Embryonic facial prominence (tissue), 1 donor: ENCODE data around the gene PCDHGB7.
"Not testable (repeated sequence)": the region's sequence is repeated elsewhere in the genome, so short reads cannot be mapped to it uniquely, and the experiment has no call there.

ENCODE experiments used
- DNase-seq: peaks from one replicate; pipeline ENCODE4 v3.0.0-alpha.2; 2016; ENCODE audit errors: extremely low spot score

The PCDHGB7 gene

DNA sequence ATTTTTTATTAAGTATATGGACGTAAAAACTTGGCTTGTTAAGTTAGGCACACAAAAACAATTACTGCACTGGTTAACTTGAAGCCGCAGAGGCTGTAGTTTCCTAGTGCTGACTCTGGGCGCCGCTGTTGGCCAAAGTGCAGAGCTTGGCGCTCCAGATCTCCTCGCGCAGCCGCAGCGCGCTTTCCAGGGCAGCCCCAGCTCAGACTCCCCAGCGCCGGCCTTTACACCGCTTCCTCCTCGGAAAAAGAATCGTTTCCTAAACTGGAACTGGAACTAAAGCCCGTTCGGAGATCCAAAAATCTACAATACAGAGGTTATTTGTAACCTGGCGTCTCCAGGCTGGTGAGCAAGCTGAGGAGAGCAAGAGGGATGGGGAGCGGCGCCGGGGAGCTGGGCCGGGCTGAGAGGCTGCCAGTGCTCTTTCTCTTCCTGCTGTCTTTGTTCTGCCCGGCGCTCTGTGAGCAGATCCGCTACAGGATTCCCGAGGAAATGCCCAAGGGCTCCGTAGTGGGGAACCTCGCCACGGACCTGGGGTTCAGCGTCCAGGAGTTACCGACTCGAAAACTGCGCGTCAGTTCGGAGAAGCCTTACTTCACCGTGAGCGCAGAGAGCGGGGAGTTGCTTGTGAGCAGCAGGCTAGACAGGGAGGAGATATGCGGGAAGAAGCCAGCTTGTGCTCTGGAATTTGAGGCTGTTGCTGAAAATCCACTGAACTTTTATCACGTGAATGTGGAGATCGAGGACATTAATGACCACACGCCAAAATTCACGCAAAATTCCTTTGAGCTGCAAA lies 19.5 kb upstream of the PCDHGB7 start, which contains the start of gene PCDHGB5:
PCDHGB5 (plus strand) TSS at position 192 of the 796 bp plus-strand sequence; CDS start at position 373, 181 bp downstream.
- not testable (repeated sequence) for DNase-seq

DNA sequence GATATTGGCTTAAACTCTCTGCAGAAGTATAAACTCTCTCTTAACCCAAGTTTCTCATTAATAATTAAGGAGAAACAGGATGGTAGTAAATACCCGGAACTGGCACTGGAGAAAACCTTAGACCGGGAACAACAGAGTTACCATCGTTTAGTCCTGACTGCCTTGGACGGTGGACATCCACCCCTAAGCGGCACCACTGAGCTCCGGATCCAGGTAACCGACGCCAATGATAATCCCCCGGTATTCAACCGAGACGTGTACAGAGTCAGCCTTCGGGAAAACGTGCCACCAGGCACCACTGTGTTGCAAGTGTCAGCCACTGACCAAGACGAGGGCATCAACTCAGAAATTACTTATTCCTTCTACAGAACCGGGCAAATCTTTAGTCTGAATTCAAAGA lies 18.9 kb upstream of the PCDHGB7 start:
- DNase-seq, result no peak

DNA sequence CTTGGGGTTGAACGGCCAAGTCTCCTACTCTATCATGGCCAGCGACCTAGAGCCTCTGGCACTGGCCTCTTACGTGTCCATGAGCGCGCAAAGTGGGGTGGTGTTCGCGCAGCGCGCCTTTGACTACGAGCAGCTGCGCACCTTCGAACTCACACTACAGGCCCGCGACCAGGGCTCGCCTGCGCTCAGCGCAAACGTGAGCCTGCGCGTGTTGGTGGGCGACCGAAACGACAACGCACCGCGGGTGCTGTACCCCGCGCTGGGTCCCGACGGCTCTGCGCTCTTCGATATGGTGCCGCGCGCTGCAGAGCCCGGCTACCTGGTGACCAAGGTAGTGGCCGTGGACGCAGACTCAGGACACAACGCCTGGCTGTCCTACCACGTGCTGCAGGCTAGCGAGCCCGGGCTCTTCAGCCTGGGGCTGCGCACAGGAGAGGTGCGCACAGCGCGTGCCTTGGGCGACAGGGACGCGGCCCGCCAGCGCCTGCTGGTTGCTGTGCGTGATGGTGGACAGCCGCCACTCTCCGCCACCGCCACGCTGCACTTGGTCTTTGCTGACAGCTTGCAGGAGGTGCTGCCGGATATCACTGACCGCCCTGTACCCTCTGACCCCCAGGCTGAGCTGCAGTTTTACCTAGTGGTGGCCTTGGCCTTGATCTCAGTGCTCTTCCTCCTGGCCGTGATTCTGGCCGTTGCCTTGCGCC lies 17.8 kb upstream of the PCDHGB7 start:
- DNase-seq, result no peak

DNA sequence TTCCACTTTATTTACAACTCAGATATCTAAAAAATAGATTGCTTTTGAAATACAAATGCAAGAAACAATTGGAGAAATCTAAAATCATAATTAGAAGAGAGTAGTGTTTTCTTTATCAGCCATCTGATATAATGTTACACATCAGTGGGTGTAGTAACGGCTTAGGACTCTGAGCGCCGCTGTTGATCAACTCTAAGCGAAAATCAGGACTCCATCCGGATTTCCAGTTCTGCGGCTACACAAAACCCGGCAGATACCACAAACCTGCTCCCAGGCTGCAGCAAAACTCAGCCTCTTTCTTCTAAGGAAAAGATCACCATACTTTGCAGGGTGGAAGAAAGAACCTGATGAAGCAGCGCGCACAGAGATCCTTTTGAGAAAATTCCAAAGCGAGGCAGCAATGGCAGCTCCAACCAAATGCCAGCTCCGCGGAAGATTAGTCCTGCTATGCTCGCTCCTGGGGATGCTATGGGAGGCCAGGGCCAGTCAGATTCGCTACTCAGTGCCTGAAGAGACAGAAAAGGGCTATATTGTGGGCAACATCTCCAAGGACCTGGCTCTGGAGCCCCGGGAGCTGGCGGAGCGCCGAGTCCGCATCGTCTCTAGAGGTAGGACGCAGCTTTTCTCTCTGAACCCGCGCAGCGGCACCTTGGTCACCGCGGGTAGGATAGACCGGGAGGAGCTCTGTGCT lies 14.8 kb upstream of the PCDHGB7 start, which contains the start of gene PCDHGA9:
PCDHGA9 (plus strand) TSS at position 226 of the 691 bp plus-strand sequence; CDS start at position 401, 175 bp downstream.
- DNase-seq, result no peak

DNA sequence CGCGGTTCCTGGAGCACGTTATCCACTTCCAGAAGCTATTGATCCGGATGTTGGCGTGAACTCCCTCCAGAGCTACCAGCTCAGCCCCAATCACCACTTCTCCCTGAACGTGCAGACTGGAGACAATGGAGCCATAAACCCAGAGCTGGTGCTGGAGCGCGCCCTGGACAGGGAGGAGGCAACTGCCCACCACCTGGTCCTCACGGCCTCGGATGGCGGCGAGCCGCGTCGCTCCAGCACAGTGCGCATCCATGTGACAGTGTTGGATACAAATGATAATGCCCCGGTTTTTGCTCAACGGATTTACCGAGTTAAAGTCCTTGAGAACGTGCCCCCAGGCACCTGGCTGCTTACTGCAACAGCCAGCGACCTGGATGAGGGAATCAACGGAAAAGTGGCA lies 14.1 kb upstream of the PCDHGB7 start:
- DNase-seq, result no peak

DNA sequence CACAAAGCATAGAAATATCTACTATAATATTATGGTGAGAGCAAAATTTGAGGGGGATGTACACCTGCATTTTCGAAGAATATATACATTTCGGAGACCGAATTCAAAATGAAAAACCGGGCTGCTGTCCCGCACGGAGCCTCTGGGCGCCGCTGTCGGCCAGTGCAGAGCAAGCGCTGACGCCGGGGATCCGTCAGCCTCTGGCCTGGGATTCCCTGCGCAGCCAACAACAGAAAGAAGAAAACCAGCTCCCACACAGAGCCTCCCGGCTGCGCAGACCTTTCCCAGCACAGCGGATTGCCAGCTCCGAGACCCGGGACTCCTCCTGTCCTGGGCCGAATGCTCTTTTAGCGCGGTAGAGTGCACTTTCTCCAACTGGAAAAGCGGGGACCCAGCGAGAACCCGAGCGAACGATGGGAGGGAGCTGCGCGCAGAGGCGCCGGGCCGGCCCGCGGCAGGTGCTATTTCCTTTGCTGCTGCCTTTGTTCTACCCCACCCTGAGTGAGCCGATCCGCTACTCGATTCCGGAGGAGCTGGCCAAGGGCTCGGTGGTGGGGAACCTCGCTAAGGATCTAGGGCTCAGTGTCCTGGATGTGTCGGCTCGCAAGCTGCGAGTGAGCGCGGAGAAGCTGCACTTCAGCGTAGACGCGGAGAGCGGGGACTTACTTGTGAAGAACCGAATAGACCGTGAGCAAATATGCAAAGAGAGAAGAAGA lies 9.5 kb upstream of the PCDHGB7 start, which contains the start of gene PCDHGB6:
PCDHGB6 (plus strand) TSS at position 232 of the 716 bp plus-strand sequence; CDS start at position 414, 182 bp downstream.
- not testable (repeated sequence) for DNase-seq

DNA sequence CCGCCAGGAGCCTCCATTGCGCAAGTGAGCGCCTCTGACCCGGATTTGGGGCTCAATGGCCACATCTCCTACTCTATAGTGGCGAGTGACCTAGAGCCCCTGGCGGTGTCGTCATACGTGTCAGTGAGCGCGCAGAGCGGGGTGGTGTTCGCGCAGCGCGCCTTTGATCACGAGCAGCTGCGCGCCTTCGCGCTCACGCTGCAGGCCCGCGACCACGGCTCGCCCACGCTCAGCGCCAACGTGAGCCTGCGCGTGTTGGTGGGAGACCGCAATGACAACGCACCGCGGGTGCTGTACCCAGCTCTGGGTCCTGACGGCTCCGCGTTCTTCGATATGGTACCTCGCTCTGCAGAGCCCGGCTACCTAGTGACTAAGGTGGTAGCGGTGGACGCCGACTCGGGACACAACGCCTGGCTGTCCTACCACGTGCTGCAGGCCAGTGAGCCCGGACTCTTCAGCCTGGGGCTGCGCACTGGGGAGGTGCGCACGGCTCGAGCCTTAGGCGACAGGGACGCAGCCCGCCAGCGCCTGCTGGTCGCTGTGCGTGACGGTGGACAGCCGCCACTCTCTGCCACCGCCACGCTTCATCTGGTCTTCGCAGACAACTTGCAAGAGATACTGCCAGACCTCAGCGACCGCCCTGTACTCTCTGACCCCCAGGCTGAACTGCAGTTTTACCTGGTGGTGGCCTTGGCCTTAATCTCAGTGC lies 7.7 kb upstream of the PCDHGB7 start:
- DNase-seq, result no peak

DNA sequence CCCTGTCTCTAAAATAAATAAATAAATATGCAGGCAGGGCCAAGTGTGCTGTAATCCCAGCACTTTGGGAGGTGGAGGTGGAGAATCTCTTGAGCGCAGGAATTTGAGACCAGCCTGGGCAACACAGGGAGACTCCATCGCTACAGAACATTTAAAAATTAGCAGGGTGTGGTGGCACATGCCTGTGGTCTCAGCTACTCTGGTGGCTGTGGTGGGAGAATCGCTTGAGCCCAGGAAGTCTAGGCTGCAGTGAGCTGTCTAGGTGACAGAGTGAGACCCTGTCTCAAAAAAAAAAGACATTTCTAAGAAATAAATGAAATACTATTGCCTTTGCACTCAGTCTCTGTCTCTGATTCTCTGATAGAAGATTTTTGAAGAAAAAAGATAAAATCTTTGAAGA lies 5.9 kb upstream of the PCDHGB7 start:
- no peak for DNase-seq

DNA sequence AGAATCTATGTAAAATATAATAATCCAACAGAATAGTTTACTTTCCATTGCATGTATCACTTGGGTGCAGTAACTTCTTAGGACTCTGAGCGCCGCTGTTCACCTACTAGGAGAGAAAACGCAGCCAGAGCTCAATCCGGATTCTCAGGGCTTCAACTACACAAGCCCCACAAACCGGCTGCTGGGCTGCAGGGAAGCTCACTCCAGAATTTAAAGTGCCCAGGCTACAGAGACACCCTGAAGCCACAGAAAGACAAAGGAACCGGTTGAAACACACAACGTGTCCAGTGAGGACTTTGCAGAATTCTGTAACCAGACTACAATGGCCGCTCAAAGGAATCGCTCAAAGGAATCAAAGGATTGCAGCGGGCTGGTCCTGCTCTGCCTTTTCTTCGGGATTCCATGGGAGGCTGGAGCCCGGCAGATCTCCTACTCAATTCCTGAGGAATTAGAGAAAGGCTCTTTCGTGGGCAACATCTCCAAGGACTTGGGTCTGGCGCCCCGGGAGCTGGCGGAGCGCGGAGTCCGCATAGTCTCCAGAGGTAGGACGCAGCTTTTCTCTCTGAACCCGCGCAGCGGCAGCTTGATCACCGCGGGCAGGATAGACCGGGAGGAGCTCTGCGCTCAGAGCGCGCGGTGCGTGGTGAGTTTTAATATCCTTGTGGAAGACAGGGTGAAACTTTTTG lies 4.5 kb upstream of the PCDHGB7 start, which contains the start of gene PCDHGA10:
PCDHGA10 (plus strand) TSS at position 134 of the 686 bp plus-strand sequence; CDS start at position 323, 189 bp downstream.
- DNase-seq, result no peak

DNA sequence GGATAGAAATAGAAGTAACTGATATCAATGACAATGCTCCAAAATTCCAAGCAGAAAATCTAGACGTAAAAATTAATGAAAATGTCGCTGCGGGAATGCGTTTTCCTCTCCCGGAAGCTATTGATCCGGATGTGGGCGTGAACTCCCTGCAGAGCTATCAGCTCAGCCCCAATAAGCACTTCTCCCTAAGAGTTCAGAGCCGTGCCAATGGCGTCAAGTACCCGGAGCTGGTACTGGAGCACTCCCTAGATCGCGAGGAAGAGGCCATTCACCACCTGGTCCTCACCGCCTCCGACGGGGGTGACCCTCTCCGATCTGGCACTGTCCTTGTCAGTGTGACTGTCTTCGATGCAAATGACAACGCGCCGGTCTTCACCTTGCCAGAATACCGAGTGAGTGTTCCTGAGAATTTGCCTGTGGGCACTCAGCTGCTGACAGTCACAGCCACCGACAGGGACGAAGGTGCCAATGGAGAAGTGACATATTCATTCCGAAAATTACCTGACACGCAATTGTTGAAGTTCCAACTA lies 3.9 kb upstream of the PCDHGB7 start:
- no peak for DNase-seq

DNA sequence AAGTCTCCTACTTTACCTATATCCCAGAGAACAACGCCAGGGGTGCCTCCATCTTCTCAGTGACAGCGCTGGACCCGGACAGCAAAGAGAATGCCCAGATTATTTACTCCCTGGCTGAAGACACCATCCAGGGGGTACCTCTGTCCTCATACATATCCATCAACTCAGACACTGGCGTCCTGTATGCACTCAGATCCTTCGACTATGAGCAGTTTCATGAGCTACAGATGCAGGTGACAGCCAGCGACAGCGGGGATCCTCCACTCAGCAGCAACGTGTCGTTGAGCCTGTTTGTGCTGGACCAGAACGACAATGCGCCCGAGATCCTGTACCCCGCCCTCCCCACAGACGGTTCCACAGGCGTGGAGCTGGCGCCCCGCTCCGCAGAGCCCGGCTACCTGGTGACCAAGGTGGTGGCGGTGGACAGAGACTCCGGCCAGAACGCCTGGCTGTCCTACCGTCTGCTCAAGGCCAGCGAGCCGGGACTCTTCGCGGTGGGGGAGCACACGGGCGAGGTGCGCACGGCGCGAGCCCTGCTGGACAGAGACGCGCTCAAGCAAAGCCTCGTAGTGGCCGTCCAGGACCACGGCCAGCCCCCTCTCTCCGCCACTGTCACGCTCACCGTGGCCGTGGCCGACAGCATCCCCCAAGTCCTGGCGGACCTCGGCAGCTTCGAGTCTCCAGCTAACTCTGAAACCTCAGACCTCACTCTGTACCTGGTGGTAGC lies 2.8 kb upstream of the PCDHGB7 start:
- not testable (repeated sequence) for DNase-seq

DNA sequence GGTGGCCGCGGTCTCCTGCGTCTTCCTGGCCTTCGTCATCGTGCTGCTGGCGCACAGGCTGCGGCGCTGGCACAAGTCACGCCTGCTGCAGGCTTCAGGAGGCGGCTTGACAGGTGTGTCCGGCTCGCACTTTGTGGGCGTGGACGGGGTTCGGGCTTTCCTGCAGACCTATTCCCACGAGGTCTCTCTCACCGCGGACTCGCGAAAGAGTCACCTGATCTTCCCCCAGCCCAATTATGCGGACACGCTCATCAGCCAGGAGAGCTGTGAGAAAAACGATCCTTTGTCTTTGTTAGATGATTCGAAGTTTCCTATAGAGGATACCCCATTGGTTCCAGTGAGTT lies 2.2 kb upstream of the PCDHGB7 start:
- DNase-seq, result not testable (repeated sequence)

DNA sequence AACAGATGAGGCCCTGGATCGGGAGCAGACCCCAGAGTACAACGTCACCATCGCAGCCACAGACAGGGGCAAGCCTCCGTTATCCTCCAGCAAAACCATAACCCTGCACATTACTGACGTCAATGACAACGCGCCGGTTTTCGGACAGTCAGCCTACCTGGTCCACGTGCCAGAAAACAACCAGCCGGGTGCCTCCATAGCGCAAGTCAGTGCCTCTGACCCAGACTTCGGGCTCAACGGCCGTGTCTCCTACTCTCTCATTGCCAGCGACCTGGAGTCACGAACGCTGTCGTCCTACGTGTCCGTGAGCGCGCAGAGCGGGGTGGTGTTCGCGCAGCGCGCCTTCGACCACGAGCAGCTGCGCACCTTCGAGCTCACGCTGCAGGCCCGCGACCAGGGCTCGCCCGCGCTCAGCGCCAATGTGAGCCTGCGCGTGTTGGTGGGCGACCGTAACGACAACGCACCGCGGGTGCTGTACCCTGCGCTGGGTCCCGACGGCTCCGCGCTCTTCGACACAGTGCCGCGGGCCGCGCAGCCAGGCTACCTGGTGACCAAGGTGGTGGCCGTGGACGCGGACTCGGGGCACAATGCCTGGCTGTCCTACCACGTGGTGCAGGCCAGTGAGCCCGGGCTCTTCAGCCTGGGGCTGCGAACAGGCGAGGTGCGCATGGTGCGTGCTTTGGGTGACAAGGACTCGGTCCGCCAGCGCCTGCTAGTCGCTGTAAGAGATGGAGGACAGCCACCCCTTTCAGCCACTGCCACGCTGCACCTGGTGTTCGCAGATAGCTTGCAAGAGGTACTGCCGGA lies 1.8 kb downstream of the PCDHGB7 start:
- DNase-seq, result no peak

DNA sequence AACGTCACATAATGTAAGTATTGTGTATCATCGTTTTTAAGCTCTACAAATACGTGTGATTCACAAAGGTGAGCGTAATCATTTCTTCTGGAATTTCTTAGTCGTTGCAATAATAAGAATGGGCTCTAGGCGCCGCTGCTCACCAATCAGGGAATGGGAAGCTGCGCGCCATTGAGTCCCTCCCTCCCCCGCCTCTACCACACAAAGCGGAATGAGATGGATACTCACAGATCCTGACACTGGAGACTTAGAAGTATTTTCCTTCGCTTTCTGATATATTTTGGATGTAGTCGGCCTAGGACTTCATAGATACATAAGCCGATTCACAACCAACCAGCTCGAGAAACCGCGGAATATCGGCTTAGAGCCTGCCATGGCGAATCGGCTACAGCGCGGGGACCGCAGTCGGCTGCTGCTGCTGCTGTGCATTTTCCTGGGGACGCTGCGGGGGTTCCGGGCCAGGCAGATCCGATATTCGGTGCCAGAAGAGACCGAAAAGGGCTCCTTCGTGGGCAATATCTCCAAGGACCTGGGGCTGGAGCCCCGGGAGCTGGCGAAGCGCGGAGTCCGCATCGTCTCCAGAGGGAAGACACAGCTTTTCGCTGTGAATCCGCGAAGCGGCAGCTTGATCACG lies 3.5 kb downstream of the PCDHGB7 start, which contains the start of gene PCDHGA11:
PCDHGA11 (plus strand) TSS at position 197 of the 634 bp plus-strand sequence; CDS start at position 374, 177 bp downstream.
- DNase-seq, result no peak

DNA sequence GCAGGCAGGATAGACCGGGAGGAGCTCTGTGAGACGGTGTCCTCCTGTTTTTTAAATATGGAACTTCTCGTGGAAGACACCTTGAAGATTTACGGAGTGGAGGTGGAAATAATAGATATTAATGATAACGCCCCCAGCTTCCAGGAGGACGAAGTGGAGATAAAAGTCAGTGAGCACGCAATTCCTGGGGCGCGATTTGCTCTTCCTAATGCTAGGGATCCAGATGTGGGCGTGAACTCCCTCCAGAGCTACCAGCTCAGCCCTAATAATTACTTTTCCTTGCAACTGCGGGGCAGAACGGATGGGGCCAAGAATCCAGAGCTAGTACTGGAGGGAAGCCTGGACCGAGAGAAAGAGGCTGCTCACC lies 4.0 kb downstream of the PCDHGB7 start:
- no peak for DNase-seq

DNA sequence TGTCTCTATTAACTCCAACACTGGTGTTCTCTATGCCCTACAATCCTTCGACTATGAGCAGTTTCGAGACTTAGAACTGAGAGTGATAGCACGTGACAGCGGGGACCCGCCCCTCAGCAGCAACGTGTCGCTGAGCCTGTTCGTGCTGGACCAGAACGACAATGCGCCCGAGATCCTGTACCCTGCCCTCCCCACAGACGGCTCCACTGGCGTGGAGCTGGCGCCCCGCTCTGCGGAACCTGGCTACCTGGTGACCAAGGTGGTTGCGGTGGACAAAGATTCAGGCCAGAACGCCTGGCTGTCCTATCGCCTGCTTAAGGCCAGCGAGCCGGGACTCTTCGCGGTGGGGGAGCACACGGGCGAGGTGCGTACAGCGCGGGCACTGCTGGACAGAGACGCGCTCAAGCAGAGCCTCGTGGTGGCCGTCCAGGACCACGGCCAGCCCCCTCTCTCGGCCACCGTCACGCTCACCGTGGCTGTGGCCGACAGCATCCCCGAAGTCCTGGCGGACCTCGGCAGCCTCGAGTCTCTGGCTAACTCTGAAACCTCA lies 5.3 kb downstream of the PCDHGB7 start:
- DNase-seq, result no peak

DNA sequence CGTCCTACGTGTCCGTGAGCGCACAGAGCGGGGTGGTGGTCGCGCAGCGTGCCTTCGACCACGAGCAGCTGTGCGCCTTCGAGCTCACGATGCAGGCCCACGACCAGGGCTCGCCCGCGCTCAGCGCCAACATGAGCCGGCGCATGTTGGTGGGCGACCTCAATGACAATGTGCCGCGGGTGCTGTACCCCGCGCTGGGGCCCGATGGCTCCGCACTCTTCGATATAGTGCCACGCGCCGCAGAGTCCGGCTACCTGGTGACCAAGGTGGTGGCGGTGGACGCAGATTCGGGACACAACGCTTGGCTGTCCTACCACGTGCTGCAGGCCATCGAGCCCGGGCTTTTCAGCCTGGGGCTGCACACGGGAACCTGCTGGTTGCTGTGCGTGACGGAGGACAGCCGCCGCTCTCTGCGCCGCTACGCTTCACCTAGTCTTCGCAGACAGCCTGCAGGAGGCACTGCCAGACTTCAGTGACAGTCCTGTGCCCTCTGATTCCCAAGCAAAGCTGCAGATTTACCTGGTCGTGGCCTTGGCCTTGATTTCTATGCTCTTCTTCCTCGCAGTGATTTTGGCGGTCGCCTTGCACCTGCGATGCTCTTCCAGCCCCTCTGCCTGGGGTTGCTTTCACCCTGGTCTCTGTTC lies 10.4 kb downstream of the PCDHGB7 start:
- DNase-seq, result no peak
